ENCODE results near the gene JAK3. TPM values are rescaled to one million over a fixed set of nuclear protein-coding genes. Genes with fewer than 3 reads are reported as not detected.

The JAK3 gene
- total RNA-seq, 1 donor: 1.3 TPM

GRCh38 chr19:17881701-17882100 is 33.9 kb upstream of the JAK3 start:
- no peak overlapping the region for H3K4me3 ChIP-seq (ENCODE audit: low read depth, low read length)
- no peak for DNase-seq (ENCODE audit: low read depth)
- no peak for TF ChIP-seq CTCF (IDR thresholded peaks at IDR 0.05; ENCODE audit: insufficient read depth, low read length)

- no peak for DNase-seq (ENCODE audit: low read depth)
- H3K4me3 ChIP-seq (ENCODE audit: low read depth, low read length): no peak overlapping the region
- TF ChIP-seq CTCF (IDR thresholded peaks at IDR 0.05; ENCODE audit: insufficient read depth, low read length): no peak
Observed at GRCh38 chr19:17879466-17879865, 31.7 kb upstream of the JAK3 start.

- no peak for TF ChIP-seq CTCF (IDR thresholded peaks at IDR 0.05; ENCODE audit: insufficient read depth, low read length)
- H3K4me3 ChIP-seq (ENCODE audit: low read depth, low read length): no peak overlapping the region
- no peak for DNase-seq (ENCODE audit: low read depth)
Observed at GRCh38 chr19:17877696-17878095, 29.9 kb upstream of the JAK3 start.

- TF ChIP-seq CTCF (IDR thresholded peaks at IDR 0.05; ENCODE audit: insufficient read depth, low read length): no peak
- DNase-seq (ENCODE audit: low read depth): no peak
Observed at GRCh38 chr19:17874758-17875135, 27.0 kb upstream of the JAK3 start.

GRCh38 chr19:17873786-17874757 is 26.3 kb upstream of the JAK3 start:
- DNase-seq (ENCODE audit: low read depth): no peak
- no peak overlapping the region for H3K4me3 ChIP-seq (ENCODE audit: low read depth, low read length)
- TF ChIP-seq CTCF (IDR thresholded peaks at IDR 0.05; ENCODE audit: insufficient read depth, low read length): no peak

More at GRCh38 chr19:17874758-17875135, 27.0 kb upstream of the JAK3 start:
- no peak overlapping the region for H3K4me3 ChIP-seq (ENCODE audit: low read depth, low read length)

- DNase-seq (ENCODE audit: low read depth): no peak
- TF ChIP-seq CTCF (IDR thresholded peaks at IDR 0.05; ENCODE audit: insufficient read depth, low read length): no peak
- no peak overlapping the region for H3K4me3 ChIP-seq (ENCODE audit: low read depth, low read length)
Observed at GRCh38 chr19:17872251-17873001, 24.6 kb upstream of the JAK3 start.
